Coronary artery (tissue), 2 donors: ENCODE measurements around the gene MCM6.
"Not testable (repeated sequence)": the region's sequence is repeated elsewhere in the genome, so short reads cannot be mapped to it uniquely, and the experiment has no call there.

ENCODE experiments used
- DNase-seq: peaks from one replicate; pipeline ENCODE4 v3.0.0-alpha.2; 2017; ENCODE audit warnings: low spot score
- H3K27ac ChIP-seq, 2 donors: fragments of 200-600 bp; sonication (generic); one replicate each; pipeline ENCODE4 v1.5.1; 2016 to 2019
- H3K4me3 ChIP-seq: fragments of 200-600 bp; sonication (generic); 2 replicates; pipeline ENCODE4 v1.5.1; 2016; ENCODE audit warnings: mild to moderate bottlenecking, moderate library complexity
- CTCF ChIP-seq: fragments of 200-600 bp; sonication (generic); IDR thresholded peaks from one replicate; pipeline ENCODE4 v1.5.1; 2019; ENCODE audit warnings: antibody characterized with exemption

MCM6 gene

GRCh38 chr2:135812907-135813511 lies 63.2 kb downstream of the MCM6 start:
- DNase-seq, result no peak
- TF ChIP-seq CTCF, result no peak
- H3K4me3 ChIP-seq, result no peak overlapping the region
- no peak overlapping the region for H3K27ac ChIP-seq

- not testable (repeated sequence) for H3K4me3 ChIP-seq, H3K27ac ChIP-seq, DNase-seq
These were observed 68.4 kb downstream of the MCM6 start for GRCh38 chr2:135807874-135808273.

GRCh38 chr2:135803278-135803677 lies 73.0 kb downstream of the MCM6 start:
- H3K4me3 ChIP-seq, result no peak overlapping the region
- no peak for DNase-seq
- H3K27ac ChIP-seq, result no peak overlapping the region
- no peak for TF ChIP-seq CTCF

- H3K27ac ChIP-seq, result no peak overlapping the region
- TF ChIP-seq CTCF, result no peak
These were observed 73.9 kb downstream of the MCM6 start for GRCh38 chr2:135802350-135802749.

GRCh38 chr2:135800513-135801460 lies 75.5 kb downstream of the MCM6 start:
- TF ChIP-seq CTCF, result no peak
- Histone ChIP-seq H3K27ac (no peak overlapping the region), H3K4me3 (no peak overlapping the region)
- DNase-seq, result no peak

More at GRCh38 chr2:135802350-135802749, 73.9 kb downstream of the MCM6 start:
- H3K4me3 ChIP-seq, result no peak overlapping the region
- DNase-seq, result no peak

- no peak overlapping the region for H3K4me3 ChIP-seq
- no peak for DNase-seq
- no peak overlapping the region for H3K27ac ChIP-seq
- no peak for TF ChIP-seq CTCF
These were observed 76.5 kb downstream of the MCM6 start for GRCh38 chr2:135799738-135800137.

DNA sequence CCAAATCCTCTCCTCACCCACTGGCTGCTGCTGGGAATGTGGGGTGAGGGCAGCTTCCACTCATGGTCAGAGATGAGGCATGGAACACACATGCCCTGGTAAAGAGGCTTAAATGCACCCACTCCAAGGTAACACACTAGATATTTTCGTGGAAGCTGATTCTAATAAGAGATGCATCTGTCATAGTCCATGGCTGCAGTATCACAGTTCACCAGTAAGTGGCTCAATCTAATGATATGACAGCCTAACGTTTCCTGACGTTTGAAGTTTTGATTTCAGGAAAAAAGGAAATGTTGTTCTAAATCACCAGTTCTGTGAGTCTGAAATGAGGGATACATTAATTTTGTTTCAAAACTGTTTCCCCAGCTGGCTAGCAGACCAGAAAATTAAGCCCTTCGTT lies 77.5 kb downstream of the MCM6 start:
- TF ChIP-seq CTCF, result no peak

More for the DNA sequence above, 77.5 kb downstream of the MCM6 start:
- Histone ChIP-seq H3K27ac (no peak overlapping the region), H3K4me3 (no peak overlapping the region)
- no peak for DNase-seq
